Osteocyte (in vitro differentiated cells): ENCODE data around the gene SALL3. TPM values are rescaled to one million over a fixed set of nuclear protein-coding genes. Genes with fewer than 3 reads are reported as not detected.

Experiments used
- DNase-seq: peaks from one replicate; pipeline ENCODE4 v3.0.0; 2021; ENCODE audit warnings: mixed read lengths; ENCODE audit not compliant: unreplicated experiment; ENCODE audit errors: extremely low spot score
- H3K27ac Mint-ChIP-seq: one replicate; pipeline ENCODE4 v1.8.0; 2021; ENCODE audit warnings: mild to moderate bottlenecking, mixed read lengths; ENCODE audit not compliant: unreplicated experiment
- H3K27me3 Mint-ChIP-seq: one replicate; pipeline ENCODE4 v1.8.0; 2021; ENCODE audit warnings: mixed read lengths; ENCODE audit not compliant: unreplicated experiment
- H3K36me3 Mint-ChIP-seq: one replicate; pipeline ENCODE4 v1.8.0; 2021; ENCODE audit warnings: mixed read lengths; ENCODE audit not compliant: unreplicated experiment
- H3K4me1 Mint-ChIP-seq: one replicate; pipeline ENCODE4 v1.8.0; 2021; ENCODE audit warnings: mixed read lengths; ENCODE audit not compliant: unreplicated experiment
- H3K4me3 Mint-ChIP-seq: one replicate; pipeline ENCODE4 v1.8.0; 2021; ENCODE audit warnings: mild to moderate bottlenecking, moderate library complexity, mixed read lengths; ENCODE audit not compliant: unreplicated experiment
- H3K9me3 Mint-ChIP-seq: one replicate; pipeline ENCODE4 v1.8.0; 2021; ENCODE audit warnings: mixed read lengths; ENCODE audit not compliant: unreplicated experiment
- total RNA-seq: library from RNA; stranded (reverse); gene quantifications from 2 replicates; pipeline ENCODE4 v1.2.1, GENCODE V29; 2021
- TF ChIP-seq, protein P1 (sequence below): fragments of 200-600 bp; sonication (generic); IDR thresholded peaks from 2 replicates; pipeline ENCODE4 v1.5.0; 2021; ENCODE audit warnings: antibody characterized with exemption, mild to moderate bottlenecking, moderate library complexity

The SALL3 gene
- total RNA-seq, 1 donor from 2014 or later, result not detected

DNA sequence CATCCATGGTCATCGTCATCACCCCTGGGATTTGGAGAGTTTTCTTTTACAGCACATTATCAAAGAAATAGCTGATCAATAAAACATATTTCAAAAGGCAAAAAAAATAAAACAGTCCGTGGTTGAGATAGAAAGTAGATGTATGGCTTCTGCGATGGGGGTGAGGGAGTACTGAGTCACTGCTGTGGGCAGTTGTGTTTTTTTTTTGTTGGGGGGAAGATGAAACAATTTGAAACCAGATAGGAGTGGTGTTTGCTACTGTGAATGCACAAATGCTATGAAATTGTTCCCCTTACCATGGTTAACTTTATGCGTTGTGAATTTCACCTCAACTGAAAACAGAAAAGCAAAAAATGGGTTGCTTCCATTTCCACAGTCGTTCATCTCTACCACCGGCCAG lies 11.9 kb upstream of the SALL3 start:
- peaks cover 18% of the 10 kb centered on the region for H3K27me3 Mint-ChIP-seq
- H3K4me1 Mint-ChIP-seq, result no peaks in the 10 kb centered on the region
- DNase-seq, result no peak
- peaks cover 14% of the 10 kb centered on the region for H3K9me3 Mint-ChIP-seq
- H3K4me3 Mint-ChIP-seq, result no peak overlapping the region
- no peak overlapping the region for H3K27ac Mint-ChIP-seq
- no peaks in the 10 kb centered on the region for H3K36me3 Mint-ChIP-seq
- TF ChIP-seq, protein P1, sequence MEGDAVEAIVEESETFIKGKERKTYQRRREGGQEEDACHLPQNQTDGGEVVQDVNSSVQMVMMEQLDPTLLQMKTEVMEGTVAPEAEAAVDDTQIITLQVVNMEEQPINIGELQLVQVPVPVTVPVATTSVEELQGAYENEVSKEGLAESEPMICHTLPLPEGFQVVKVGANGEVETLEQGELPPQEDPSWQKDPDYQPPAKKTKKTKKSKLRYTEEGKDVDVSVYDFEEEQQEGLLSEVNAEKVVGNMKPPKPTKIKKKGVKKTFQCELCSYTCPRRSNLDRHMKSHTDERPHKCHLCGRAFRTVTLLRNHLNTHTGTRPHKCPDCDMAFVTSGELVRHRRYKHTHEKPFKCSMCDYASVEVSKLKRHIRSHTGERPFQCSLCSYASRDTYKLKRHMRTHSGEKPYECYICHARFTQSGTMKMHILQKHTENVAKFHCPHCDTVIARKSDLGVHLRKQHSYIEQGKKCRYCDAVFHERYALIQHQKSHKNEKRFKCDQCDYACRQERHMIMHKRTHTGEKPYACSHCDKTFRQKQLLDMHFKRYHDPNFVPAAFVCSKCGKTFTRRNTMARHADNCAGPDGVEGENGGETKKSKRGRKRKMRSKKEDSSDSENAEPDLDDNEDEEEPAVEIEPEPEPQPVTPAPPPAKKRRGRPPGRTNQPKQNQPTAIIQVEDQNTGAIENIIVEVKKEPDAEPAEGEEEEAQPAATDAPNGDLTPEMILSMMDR, result no peak

DNA sequence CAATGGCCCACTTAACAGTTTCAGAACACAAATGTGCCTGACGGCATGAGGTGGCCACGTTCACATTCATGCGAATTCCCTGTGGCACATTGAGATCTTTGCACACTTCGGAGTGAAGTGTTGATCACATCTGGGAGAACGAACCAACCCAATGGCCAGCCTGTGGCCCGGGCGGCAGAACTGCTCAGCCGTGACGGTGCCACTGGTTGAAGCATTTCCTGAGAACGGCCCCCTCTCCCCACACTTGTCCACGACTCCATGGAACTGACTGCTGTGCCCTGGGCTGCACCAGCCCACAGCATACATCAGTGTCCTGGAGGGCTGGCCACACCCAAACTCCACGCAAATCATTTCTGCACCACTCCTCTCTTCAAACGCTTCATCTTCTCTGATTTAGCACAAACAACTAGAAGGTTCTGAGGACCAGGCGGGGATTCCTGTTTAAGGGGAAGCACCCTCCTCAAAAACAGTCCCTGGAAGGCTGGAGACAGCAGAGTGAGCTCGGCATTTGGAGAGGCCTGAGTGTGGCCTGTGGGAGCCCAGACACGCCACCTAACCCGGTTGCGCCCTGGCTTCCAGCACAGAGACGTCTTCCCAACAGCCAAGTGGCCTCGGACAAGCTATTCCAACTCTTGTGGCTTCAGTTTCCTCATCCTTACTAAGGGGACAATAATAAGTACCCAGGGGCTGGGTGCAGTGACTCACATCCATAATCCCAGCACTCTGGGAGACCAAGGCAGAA lies 9.9 kb upstream of the SALL3 start:
- peaks cover 4% of the 10 kb centered on the region for H3K4me1 Mint-ChIP-seq
- no peak for DNase-seq
- H3K27me3 Mint-ChIP-seq, result peaks cover 24% of the 10 kb centered on the region
- H3K9me3 Mint-ChIP-seq, result peaks cover 4% of the 10 kb centered on the region
- no peak overlapping the region for H3K27ac Mint-ChIP-seq
- H3K36me3 Mint-ChIP-seq, result no peaks in the 10 kb centered on the region
- TF ChIP-seq, protein P1, result no peak
- H3K4me3 Mint-ChIP-seq, result no peak overlapping the region

DNA sequence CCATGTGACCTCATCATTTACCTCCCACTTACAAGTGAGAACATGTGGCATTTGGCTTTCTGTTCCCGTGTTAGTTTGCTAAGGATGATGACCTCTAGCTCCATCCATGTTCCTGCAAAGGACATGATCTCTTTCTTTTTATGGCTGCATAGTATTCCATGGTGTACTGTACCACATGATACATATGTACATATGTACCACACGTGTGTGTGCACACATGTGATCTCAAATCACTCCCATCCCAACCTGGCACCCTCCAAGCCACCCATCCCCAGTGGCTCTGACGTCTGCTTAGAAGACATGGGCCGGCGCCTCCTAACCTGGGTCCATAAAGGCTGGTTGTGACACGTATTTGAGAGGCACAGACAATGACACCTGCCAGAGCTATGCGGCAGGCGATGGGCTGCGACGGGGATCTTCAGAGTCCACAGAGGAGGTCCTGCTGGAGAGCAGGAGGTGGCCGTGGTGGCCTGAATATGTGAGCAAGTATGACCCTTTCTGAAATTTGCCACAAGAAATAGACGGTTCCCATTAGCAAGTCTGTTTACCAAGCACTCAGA lies 8.8 kb upstream of the SALL3 start:
- Mint-ChIP-seq H3K9me3 (no peaks in the 10 kb centered on the region), H3K4me3 (no peak overlapping the region), H3K27ac (no peak overlapping the region), H3K27me3 (peaks cover 35% of the 10 kb centered on the region), H3K36me3 (no peaks in the 10 kb centered on the region), H3K4me1 (peaks cover 6% of the 10 kb centered on the region)
- no peak for DNase-seq
- TF ChIP-seq, protein P1, result no peak

DNA sequence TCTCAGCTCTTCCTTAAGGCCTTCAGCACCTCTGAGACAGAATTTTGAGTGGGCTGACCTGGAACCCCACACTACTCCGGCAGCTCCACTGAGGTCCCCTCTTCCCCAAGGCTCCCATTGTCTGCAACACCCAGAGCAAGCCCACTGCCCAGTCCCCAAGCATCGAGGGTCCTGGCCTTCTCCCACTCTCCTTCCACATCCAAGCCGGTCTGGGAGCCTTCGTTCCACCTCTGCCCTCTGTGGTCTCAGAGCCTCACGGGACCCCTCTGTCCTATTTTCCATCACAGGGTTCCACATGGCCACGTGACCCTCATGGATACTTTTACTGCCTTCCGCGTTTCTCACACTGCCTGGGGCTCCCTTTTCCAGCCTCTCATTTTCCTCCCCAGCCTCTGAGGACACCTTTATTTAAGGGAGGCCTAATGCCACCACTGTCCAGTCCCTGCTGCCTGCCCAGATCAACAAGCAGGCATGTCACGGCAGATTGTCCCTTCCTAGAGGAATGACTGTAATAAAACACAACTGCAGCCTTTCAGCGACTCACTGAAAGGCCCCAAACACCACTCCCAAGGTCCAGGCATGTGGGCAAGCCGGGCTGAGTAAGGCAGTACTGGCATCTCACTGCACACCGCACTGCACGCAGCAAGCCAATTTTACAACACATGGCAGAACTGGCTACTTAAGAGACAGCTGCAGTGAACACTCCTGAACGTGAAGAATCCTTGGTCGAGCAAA lies 7.9 kb upstream of the SALL3 start:
- no peaks in the 10 kb centered on the region for H3K9me3 Mint-ChIP-seq
- no peak overlapping the region for H3K27ac Mint-ChIP-seq
- H3K36me3 Mint-ChIP-seq, result no peaks in the 10 kb centered on the region
- H3K4me1 Mint-ChIP-seq, result peaks cover 6% of the 10 kb centered on the region
- H3K27me3 Mint-ChIP-seq, result peaks cover 44% of the 10 kb centered on the region
- TF ChIP-seq, protein P1, result no peak
- no peak overlapping the region for H3K4me3 Mint-ChIP-seq
- peak; percentile 67 for DNase-seq

DNA sequence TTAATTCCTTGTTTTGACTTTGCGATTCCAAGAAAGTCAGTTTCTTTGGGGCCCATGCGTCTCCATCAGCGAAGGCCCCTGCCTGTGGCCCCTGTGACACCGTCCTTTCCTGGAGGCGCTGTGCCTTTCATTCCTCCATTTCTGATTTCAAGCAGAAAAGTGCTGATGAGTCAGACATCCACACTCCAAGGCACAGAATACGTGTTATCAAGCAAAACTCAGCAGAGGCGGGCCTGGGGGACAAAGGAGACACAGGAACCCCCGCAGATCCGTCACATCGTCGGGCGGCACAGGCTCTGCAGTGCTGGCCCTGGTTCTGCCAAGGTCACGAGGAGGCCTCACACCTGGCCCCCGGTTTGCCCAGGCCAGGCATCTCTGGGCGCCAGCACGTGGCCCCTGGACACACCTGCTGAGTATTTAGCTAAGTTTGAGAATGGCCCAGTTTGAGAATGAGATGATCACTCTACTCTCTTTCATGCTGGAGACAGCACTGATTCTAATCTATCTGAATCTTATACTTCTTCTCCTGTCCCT lies 7.2 kb upstream of the SALL3 start:
- Mint-ChIP-seq H3K36me3 (peaks cover 2% of the 10 kb centered on the region), H3K9me3 (no peaks in the 10 kb centered on the region), H3K27ac (no peak overlapping the region), H3K4me1 (peaks cover 6% of the 10 kb centered on the region), H3K27me3 (peaks cover 51% of the 10 kb centered on the region), H3K4me3 (no peak overlapping the region)
- TF ChIP-seq, protein P1, result no peak
- no peak for DNase-seq
